ENCODE results near the gene CHIC2.
"Not testable (repeated sequence)": the region's sequence is repeated elsewhere in the genome, so short reads cannot be mapped to it uniquely, and the experiment has no call there.

CHIC2 gene

GRCh38 chr4:54056360-54056759 is 8.0 kb downstream of the CHIC2 start:
- DNase-seq = no peak

- no peak for DNase-seq
Observed at GRCh38 chr4:54055494-54055893, 8.9 kb downstream of the CHIC2 start.

- no peak for DNase-seq
Observed at GRCh38 chr4:54054501-54054900, 9.9 kb downstream of the CHIC2 start.

DNA sequence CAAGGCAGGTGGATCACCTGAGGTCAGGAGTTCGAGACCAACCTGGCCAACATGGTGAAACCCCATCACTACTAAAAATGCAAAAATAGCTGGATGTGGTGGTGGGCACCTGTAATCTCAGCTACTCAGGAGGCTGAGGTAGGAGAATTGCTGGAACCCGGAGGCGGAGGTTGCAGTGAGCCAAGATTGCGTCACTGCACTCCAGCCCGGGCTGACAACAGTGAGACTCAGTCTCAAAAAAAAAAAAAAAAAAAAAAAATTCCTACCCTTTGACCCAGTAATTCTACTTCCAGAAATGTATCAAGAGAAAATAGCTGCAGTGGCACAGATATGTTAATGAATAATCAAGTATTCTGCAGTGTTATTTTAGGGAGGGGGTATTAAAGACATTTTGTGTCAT is 11.1 kb downstream of the CHIC2 start:
- DNase-seq = not testable (repeated sequence)

- no peak for DNase-seq
Observed at GRCh38 chr4:54050214-54050904, 14.0 kb downstream of the CHIC2 start.

DNA sequence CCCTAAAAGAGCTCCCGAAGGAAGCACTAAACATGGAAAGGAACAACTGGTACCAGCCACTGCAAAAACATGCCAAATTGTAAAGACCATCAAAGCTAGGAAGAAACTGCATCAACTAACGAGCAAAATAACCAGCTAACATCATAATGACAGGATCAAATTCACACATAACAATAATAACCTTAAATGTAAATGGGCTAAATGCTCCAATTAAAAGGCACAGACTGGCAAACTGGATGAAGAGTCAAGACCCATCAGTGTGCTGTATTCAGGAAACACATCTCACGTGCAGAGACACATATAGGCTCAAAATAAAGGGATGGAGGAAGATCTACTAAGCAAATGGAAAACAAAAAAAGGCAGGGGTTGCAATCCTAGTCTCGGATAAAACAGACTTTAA is 20.8 kb downstream of the CHIC2 start:
- DNase-seq = not testable (repeated sequence)

DNA sequence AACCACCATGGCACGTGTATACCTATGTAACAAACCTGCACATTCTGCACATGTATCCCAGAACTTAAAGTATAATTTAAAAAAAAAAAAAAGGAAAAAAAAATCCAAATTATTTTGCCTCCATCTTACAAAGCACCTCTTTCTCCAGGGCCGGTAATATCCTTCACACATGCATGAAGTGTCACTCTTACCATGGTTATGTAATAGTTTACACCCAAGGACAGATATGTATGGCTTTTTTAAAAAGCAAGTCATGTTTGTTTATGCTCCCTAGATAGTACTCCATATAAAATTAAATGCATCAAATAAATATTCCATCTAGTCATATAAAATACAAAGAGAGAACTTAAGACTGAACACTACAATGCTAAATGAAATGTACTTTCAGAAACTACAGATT is 22.5 kb downstream of the CHIC2 start:
- DNase-seq = no peak

DNA sequence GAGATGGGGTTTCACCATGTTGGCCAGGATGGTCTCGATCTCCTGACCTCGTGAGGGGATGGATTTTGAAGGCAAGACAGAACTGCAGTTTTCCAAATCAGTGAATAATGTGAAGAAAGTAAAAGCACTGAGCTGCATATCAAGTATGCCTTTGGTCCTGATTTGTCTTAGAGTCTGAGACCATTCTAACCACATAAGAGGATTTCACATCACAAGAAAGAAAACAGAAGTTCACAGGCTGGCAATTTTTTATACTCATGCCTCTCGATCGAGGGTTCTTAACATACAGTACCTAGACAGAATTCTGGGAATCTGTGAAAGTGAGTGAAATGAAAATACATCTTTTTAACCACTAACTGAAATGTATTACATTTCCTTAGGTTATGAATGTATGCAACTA is 23.3 kb downstream of the CHIC2 start:
- no peak for DNase-seq

GRCh38 chr4:54038056-54038455 is 26.3 kb downstream of the CHIC2 start:
- no peak for DNase-seq

- no peak for DNase-seq
Observed at GRCh38 chr4:54036184-54036583, 28.2 kb downstream of the CHIC2 start.

GRCh38 chr4:54032558-54033135 is 31.8 kb downstream of the CHIC2 start:
- DNase-seq = no peak

DNA sequence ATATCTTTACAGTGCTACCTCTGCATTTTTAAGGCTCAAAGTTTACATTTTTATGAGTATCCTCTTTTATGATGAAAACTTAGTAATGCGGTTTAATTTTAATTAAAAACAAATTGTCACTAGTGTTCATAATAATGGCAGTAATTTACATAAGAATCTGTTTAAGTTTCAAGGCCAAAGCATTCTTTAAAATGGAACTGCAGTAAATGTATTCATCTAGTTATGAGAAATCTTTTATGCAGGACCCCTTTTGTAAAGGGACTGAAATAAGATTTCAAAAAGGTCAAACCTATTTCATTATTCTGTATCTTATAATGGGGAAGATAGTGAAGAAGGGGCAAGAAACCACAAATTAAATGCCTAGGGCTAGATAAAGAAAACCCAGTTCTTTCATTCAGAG is 37.1 kb downstream of the CHIC2 start:
- DNase-seq = no peak

DNA sequence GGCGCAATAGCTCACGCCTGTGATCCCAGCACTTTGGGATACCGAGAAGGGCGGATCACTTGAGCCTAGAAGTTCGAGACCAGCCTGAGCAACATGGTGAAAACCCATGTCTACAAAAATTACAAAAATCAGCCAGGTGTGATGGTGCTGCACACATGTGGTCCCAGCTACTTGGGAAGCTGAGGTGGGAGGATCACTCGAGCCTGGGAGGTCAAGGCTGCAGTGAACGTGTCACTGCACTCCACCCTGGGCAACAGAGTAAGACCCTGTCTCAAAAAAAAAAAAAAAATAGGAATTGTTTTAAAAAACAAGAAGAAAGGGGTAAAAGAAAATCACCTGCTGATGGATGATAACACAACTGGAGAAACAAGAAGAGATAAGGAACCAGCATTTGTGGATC is 38.8 kb downstream of the CHIC2 start:
- no peak for DNase-seq

- DNase-seq = not testable (repeated sequence)
Observed at GRCh38 chr4:54023019-54023418, 41.4 kb downstream of the CHIC2 start.

DNA sequence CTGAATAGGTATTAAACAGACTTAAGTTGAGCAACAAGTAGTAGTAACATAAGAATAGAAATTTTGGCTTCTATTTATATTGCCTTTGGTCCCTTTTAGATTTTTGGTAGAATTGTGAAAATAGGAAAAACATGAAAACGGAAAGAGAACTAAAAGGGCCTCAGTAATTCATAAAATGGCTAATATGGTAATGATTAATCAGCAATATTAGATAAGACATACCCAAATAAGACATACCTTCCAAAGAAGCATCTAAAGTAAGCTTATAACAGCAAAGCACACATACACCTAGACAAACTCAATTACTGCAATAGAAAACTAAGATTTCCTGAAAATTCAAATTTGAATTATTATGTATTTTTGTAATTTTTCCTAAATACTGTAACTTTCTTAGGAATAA is 46.4 kb downstream of the CHIC2 start:
- DNase-seq = no peak

GRCh38 chr4:54017308-54017707 is 47.1 kb downstream of the CHIC2 start:
- no peak for DNase-seq

GRCh38 chr4:54016504-54016903 is 47.9 kb downstream of the CHIC2 start:
- DNase-seq = peak; percentile 77

GRCh38 chr4:54015423-54016030 is 48.9 kb downstream of the CHIC2 start:
- no peak for DNase-seq

GRCh38 chr4:54014666-54015160 is 49.7 kb downstream of the CHIC2 start:
- DNase-seq = no peak

- no peak for DNase-seq
Observed at GRCh38 chr4:54011201-54011600, 53.2 kb downstream of the CHIC2 start.

- DNase-seq = peak; percentile 69
Observed at GRCh38 chr4:54006755-54007154, 57.6 kb downstream of the CHIC2 start.

GRCh38 chr4:54005475-54005874 is 58.9 kb downstream of the CHIC2 start:
- no peak for DNase-seq

DNA sequence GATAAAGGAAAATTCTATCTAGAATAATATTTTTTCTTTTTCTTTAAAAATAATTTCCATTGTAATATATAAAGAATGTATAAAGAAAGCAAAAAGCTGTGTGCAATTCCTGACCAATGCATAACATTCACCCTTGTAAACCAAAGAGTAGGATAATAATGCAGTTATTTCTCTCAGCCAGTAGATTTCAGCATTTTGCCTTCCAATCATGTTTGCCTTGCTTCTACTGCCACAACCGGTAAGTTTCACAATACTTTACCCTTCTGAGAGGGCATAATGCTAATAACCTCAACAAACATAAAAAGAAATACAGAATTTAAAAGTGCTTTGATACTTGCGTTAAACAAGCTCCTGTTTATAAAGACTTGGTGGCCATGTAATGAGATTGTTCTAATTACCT is 59.9 kb downstream of the CHIC2 start:
- DNase-seq = no peak

DNA sequence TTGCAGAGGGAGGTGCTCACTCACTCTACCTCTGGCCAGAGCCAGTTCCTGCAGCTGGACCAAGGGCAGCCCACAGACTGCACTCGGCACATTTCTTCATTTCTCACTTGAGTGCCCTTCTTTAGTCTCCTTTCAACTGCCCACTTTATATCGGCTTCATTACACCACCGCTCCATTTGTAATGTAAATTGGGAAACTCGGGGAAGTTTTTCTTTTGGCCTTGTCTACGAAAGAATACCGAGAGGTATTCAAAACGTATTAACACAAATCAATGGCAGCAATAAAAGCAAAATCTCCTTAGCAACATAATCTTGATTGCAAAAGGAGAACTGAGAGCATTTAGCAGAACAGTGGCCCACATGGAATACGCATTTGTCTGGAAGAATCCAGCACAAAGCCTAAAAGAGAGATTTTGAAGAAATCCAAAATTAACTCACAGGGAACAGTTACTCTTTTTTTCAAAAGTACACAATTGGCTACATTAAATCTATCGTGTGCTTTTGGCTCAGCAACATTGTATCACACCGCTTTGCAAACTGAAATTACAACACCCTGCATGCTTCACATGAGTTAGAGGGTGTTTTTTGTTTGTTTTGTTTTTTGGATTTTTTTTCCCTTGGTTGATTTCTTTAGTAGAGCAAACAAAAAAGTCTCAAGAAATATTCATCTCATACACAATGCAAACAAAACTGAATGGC is 62.6 kb downstream of the CHIC2 start:
- no peak for DNase-seq

All from NCI-H2081 treated with DMSO at 0.1 percent for 48 hours (cell line).